ENCODE measurements around the gene TSPAN1. TPM values are rescaled to one million over a fixed set of nuclear protein-coding genes. Genes with fewer than 3 reads are reported as not detected.

Gene TSPAN1
- total and polyA plus RNA-seq, 12 donors = 0.80 to 5.3 (median 1.7) TPM

- no peak for TF ChIP-seq CTCF (IDR thresholded peaks at IDR 0.05)
- no peaks in the 10 kb centered on the region for H3K9me3 ChIP-seq
- intact Hi-C loops (cut with DNase I) = no loop called here
- H3K4me3 ChIP-seq = no peak overlapping the region
- DNase-seq (no peak), ATAC-seq (no peak)
- peaks cover 7 to 51% (median 29%) of the 10 kb centered on the region in 9 donors for H3K4me1 ChIP-seq
- H3K27ac ChIP-seq = no peak overlapping the region
- 93 to 94% methylated on average over 10 of the region's 10 CpGs for WGBS, 2 donors
- H3K27me3 ChIP-seq = no peaks in the 10 kb centered on the region
- peaks cover 0 to 98% (median 43%) of the 10 kb centered on the region in 9 donors for H3K36me3 ChIP-seq
Measured at GRCh38 chr1:46192171-46192570, 17.3 kb downstream of the TSPAN1 start.

GRCh38 chr1:46193285-46193684, 18.4 kb downstream of the TSPAN1 start:
- intact Hi-C loops (cut with DNase I) = no loop called here
- Histone ChIP-seq H3K27ac (no peak overlapping the region), H3K9me3 (no peaks in the 10 kb centered on the region), H3K4me3 (no peak overlapping the region), H3K36me3 (peaks cover 0 to 88% (median 43%) of the 10 kb centered on the region in 9 donors), H3K4me1 (peaks cover 13 to 48% (median 31%) of the 10 kb centered on the region in 9 donors), H3K27me3 (no peaks in the 10 kb centered on the region)
- ATAC-seq = no peak
- WGBS, 2 donors = 96% methylated on average over 7 of the region's 7 CpGs
- DNase-seq = no peak
- TF ChIP-seq CTCF (IDR thresholded peaks at IDR 0.05) = no peak

- H3K9me3 ChIP-seq = no peaks in the 10 kb centered on the region
- TF ChIP-seq CTCF (IDR thresholded peaks at IDR 0.05) = no peak
- intact Hi-C loops (cut with DNase I) = no loop called here
- no peak for DNase-seq
- H3K27me3 ChIP-seq = no peaks in the 10 kb centered on the region
- H3K27ac ChIP-seq = peak overlapping the region in 5 of 10 donors; percentile 12 to 65 (median 28)
- H3K36me3 ChIP-seq = peaks cover 0 to 80% (median 41%) of the 10 kb centered on the region in 9 donors
- 85 to 93% methylated on average over 9 of the region's 9 CpGs for WGBS, 2 donors
- ATAC-seq = no peak
- peaks cover 13 to 46% (median 32%) of the 10 kb centered on the region in 9 donors for H3K4me1 ChIP-seq
- no peak overlapping the region for H3K4me3 ChIP-seq
Measured at GRCh38 chr1:46193984-46194570, 19.2 kb downstream of the TSPAN1 start.

- H3K27ac ChIP-seq = peak overlapping the region in 7 of 10 donors; percentile 14 to 65 (median 43)
- ATAC-seq (peak in 2 of 8 donors; percentile 4), DNase-seq (no peak)
- H3K36me3 ChIP-seq = peaks cover 0 to 73% (median 35%) of the 10 kb centered on the region in 9 donors
- H3K4me3 ChIP-seq = no peak overlapping the region
- no peaks in the 10 kb centered on the region for H3K27me3 ChIP-seq
- TF ChIP-seq CTCF (IDR thresholded peaks at IDR 0.05) = no peak
- no peaks in the 10 kb centered on the region for H3K9me3 ChIP-seq
- intact Hi-C loops (cut with DNase I) = no loop called here
- peaks cover 16 to 46% (median 34%) of the 10 kb centered on the region in 9 donors for H3K4me1 ChIP-seq
- 44 to 52% methylated on average over 5 of the region's 5 CpGs for WGBS, 2 donors
Measured at GRCh38 chr1:46194641-46195193, 19.8 kb downstream of the TSPAN1 start.
